SK-N-SH (cell line): Measurements from ENCODE around the gene LYSMD3. TPM values are rescaled to one million over a fixed set of nuclear protein-coding genes. Genes with fewer than 3 reads are reported as not detected.

Experiments
- CTCF ChIA-PET: fragments of 300-600, 350-600 bp; formaldehyde crosslinking; extraction: SDS; loops from one replicate; lab custom pipeline; 2021; lab: Yijun Ruan, JAX
- POLR2A ChIA-PET: fragments of 350-600 bp; sonication (Branson Sonifier 250); formaldehyde crosslinking; extraction: SDS; loops from one replicate; lab custom pipeline; 2020; ENCODE audit warnings: antibody characterized with exemption, inconsistent platforms; lab: Yijun Ruan, JAX
- DNase-seq: peaks from one replicate; pipeline ENCODE4 v3.0.0; 2012
- H2AFZ ChIP-seq: fragments of 200-600 bp; sonication (generic); 2 replicates; pipeline ENCODE4 v1.8.1; 2016; ENCODE audit warnings: antibody characterized with exemption, mild to moderate bottlenecking, low read depth
- H3F3A ChIP-seq: fragments of 200-600 bp; sonication (generic); replicated peaks from 2 replicates; pipeline ENCODE3; 2016; ENCODE audit warnings: antibody characterized with exemption, mild to moderate bottlenecking; ENCODE audit not compliant: insufficient read depth
- H3K27ac ChIP-seq, 2 experiments: fragments of 200-500 bp in 1 of 2; fragments of 200-600 bp in 1 of 2; sonication (Bioruptor generic) in 1 of 2; sonication (generic), shearing (Covaris generic) in 1 of 2; 2 replicates each; pipeline versions ENCODE4 v1.5.1 to v1.6.1; 2014 to 2016; ENCODE audit warnings: low read depth in 2 of 2, inconsistent platforms in 1 of 2, low read length in 1 of 2, mild to moderate bottlenecking in 1 of 2, mixed read lengths in 1 of 2
- H3K27me3 ChIP-seq: fragments of 200-600 bp; sonication (generic), shearing (Covaris generic); 2 replicates; pipeline ENCODE4 v1.6.1; 2016; ENCODE audit warnings: mixed run types; ENCODE audit not compliant: insufficient read depth
- H3K36me3 ChIP-seq, 2 experiments: fragments of 200-500 bp in 1 of 2; fragments of 200-600 bp in 1 of 2; sonication (Bioruptor generic) in 1 of 2; sonication (generic) in 1 of 2; replicated peaks in 1 of 2; 2 replicates each; pipeline versions ENCODE3 to v1.5.1; 2014 to 2016; ENCODE audit warnings: low read length in 1 of 2, mild to moderate bottlenecking in 1 of 2; ENCODE audit not compliant: insufficient read depth in 2 of 2, control insufficient read depth in 1 of 2
- H3K4me1 ChIP-seq, 2 experiments: fragments of 200-500 bp in 1 of 2; fragments of 200-600 bp in 1 of 2; sonication (Bioruptor generic) in 1 of 2; sonication (generic), shearing (Covaris generic) in 1 of 2; 2 replicates each; pipeline versions ENCODE4 v1.5.1 to v1.6.1; 2014 to 2016; ENCODE audit warnings: low read depth in 1 of 2, low read length in 1 of 2, mixed run types in 1 of 2; ENCODE audit not compliant: insufficient read depth in 2 of 2, control insufficient read depth in 1 of 2
- H3K4me2 ChIP-seq: fragments of 200-600 bp; sonication (generic), shearing (Covaris generic); 2 replicates; pipeline ENCODE4 v1.6.1; 2017; ENCODE audit warnings: mixed run types
- H3K4me3 ChIP-seq, 2 experiments: fragments of 200-500 bp in 1 of 2; fragments of 200-600 bp in 1 of 2; sonication (Bioruptor generic) in 1 of 2; sonication (generic), shearing (Covaris generic) in 1 of 2; 2 replicates each; pipeline versions ENCODE4 v1.5.1 to v1.8.1; 2014 to 2016; ENCODE audit warnings: low read depth in 2 of 2, inconsistent platforms in 1 of 2, low read length in 1 of 2, mild to moderate bottlenecking in 1 of 2, mixed read lengths in 1 of 2, moderate library complexity in 1 of 2
- H3K79me2 ChIP-seq: fragments of 200-600 bp; sonication (generic); 2 replicates; pipeline ENCODE4 v1.8.1; 2017; ENCODE audit warnings: mild to moderate bottlenecking; ENCODE audit not compliant: insufficient read depth
- H3K9ac ChIP-seq: fragments of 200-600 bp; sonication (generic); 2 replicates; pipeline ENCODE4 v1.6.1; 2017; ENCODE audit warnings: mixed run types
- H3K9me2 ChIP-seq: fragments of 200-600 bp; sonication (generic); 2 replicates; pipeline ENCODE4 v1.6.1; 2017; ENCODE audit warnings: mixed run types
- H3K9me3 ChIP-seq: fragments of 200-600 bp; sonication (generic); 2 replicates; pipeline ENCODE4 v1.6.1; 2017; ENCODE audit warnings: mixed run types, mild to moderate bottlenecking, moderate library complexity
- H4K20me1 ChIP-seq: fragments of 200-600 bp; sonication (generic); 2 replicates; pipeline ENCODE4 v1.6.1; 2017; ENCODE audit warnings: mild to moderate bottlenecking, mixed run types; ENCODE audit not compliant: insufficient read depth
- EZH2phosphoT487 ChIP-seq: fragments of 200-600 bp; sonication (generic); IDR thresholded peaks from 2 replicates; pipeline ENCODE4 v1.6.1; 2017; ENCODE audit warnings: low read depth, mixed run types, mild to moderate bottlenecking, antibody characterized with exemption, moderate library complexity, borderline replicate concordance
- GABPA ChIP-seq: IDR thresholded peaks from 2 replicates; pipeline ENCODE4 v1.4.0; 2012; ENCODE audit warnings: low read depth, mild to moderate bottlenecking
- NRF1 ChIP-seq: IDR thresholded peaks from 2 replicates; pipeline ENCODE4 v1.6.1; 2012; ENCODE audit warnings: low read depth, mild to moderate bottlenecking, low read length
- RAD21 ChIP-seq: IDR thresholded peaks from 2 replicates; pipeline ENCODE4 v1.6.1; 2012; ENCODE audit warnings: mild to moderate bottlenecking, low read length
- SIN3A ChIP-seq: IDR thresholded peaks from 2 replicates; pipeline ENCODE4 v1.6.1; 2012; ENCODE audit warnings: low read depth, mild to moderate bottlenecking, low read length, moderate library complexity, borderline replicate concordance
- TAF1 ChIP-seq: IDR thresholded peaks from 2 replicates; pipeline ENCODE4 v1.6.1; 2012; ENCODE audit warnings: low read depth, mild to moderate bottlenecking, low read length, moderate library complexity, borderline replicate concordance
- WGBS: methylation state at CpG from one replicate; pipeline ENCODE4 v1.1.6; 2017; ENCODE audit warnings: low lambda C conversion rate; 5-methylcytosine and 5-hydroxymethylcytosine counted together
- polyA plus RNA-seq, 3 experiments: library from polyadenylated mRNA; depleted of rRNA; stranded (reverse); fragments of >200 nt; gene quantifications; 2 replicates each; pipeline ENCODE4 v1.2.3, GENCODE V29; 2012
- TF ChIP-seq, protein P1 (sequence below): IDR thresholded peaks from 2 replicates; pipeline ENCODE4 v1.6.1; 2012; ENCODE audit warnings: mild to moderate bottlenecking, low read depth, low read length, moderate library complexity
- TF ChIP-seq, protein P2 (sequence below): fragments of 150-350 bp; IDR thresholded peaks from 2 replicates; pipeline ENCODE4 v1.6.1; 2016; ENCODE audit warnings: mild to moderate bottlenecking, low read depth, low read length
- TF ChIP-seq, protein P3 (sequence below): IDR thresholded peaks from 2 replicates; pipeline ENCODE4 v1.4.0; 2012; ENCODE audit warnings: low read depth, borderline replicate concordance
- TF ChIP-seq, protein P4 (sequence below): fragments of 150-350 bp; IDR thresholded peaks from 2 replicates; pipeline ENCODE4 v1.6.1; 2017; ENCODE audit warnings: antibody characterized with exemption, low read length, low read depth, borderline replicate concordance
- TF ChIP-seq, protein P5 (sequence below): IDR thresholded peaks from 2 replicates; pipeline ENCODE4; 2012

The LYSMD3 gene
- polyA plus RNA-seq, 1 of the 3 experiments (the other 2 are of a cell fraction), result 6.7 TPM

DNA sequence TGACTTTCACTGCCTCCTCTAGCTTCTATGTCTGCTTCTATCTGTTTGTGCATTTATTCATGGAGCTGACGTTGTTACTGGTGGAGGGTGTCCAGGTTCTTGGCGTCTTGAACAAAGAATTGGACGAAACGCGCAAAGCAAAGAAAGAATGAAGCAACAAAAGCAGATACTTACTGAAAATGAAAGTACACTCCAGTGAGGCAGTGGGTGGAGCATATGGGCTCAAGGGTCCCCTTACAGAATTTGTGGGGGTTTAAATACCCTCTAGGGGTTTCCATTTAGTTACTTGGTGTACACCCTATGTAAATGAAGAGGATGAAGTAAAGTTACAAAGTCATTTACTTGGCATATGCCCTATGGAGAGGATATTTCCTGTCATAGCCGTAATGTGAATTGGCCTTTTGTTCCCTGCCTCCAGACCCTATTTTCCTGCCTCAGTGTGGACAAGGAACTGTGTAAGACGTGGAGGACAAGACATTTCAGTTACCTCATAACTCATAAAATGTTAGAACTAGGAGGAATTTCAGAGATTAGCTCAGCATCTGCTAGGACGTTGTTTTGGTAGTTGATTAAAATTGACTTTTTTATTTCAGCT, 51.7 kb downstream of the LYSMD3 start:
- H3K9me3 ChIP-seq, result no peaks in the 10 kb centered on the region
- peaks cover 13% of the 10 kb centered on the region; the same call in 1 of the 2 replicates for H3K79me2 ChIP-seq
- WGBS, result 92% methylated on average over 8 of the region's 8 CpGs
- no peak overlapping the region for H3K27ac ChIP-seq
- H3K4me3 ChIP-seq, result no peak overlapping the region
- ChIA-PET CTCF (interaction anchor here (0.9 to 1.3 kb wide), 2 partner anchors 9 to 53 kb away, joined by 3 read pairs; no protein-coding TSS in a partner anchor), POLR2A (no interaction called here)
- H3K4me2 ChIP-seq, result no peak overlapping the region
- H3K27me3 ChIP-seq, result no peaks in the 10 kb centered on the region
- TF ChIP-seq, protein P1, sequence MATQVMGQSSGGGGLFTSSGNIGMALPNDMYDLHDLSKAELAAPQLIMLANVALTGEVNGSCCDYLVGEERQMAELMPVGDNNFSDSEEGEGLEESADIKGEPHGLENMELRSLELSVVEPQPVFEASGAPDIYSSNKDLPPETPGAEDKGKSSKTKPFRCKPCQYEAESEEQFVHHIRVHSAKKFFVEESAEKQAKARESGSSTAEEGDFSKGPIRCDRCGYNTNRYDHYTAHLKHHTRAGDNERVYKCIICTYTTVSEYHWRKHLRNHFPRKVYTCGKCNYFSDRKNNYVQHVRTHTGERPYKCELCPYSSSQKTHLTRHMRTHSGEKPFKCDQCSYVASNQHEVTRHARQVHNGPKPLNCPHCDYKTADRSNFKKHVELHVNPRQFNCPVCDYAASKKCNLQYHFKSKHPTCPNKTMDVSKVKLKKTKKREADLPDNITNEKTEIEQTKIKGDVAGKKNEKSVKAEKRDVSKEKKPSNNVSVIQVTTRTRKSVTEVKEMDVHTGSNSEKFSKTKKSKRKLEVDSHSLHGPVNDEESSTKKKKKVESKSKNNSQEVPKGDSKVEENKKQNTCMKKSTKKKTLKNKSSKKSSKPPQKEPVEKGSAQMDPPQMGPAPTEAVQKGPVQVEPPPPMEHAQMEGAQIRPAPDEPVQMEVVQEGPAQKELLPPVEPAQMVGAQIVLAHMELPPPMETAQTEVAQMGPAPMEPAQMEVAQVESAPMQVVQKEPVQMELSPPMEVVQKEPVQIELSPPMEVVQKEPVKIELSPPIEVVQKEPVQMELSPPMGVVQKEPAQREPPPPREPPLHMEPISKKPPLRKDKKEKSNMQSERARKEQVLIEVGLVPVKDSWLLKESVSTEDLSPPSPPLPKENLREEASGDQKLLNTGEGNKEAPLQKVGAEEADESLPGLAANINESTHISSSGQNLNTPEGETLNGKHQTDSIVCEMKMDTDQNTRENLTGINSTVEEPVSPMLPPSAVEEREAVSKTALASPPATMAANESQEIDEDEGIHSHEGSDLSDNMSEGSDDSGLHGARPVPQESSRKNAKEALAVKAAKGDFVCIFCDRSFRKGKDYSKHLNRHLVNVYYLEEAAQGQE, result no peak
- TF ChIP-seq, protein P2, sequence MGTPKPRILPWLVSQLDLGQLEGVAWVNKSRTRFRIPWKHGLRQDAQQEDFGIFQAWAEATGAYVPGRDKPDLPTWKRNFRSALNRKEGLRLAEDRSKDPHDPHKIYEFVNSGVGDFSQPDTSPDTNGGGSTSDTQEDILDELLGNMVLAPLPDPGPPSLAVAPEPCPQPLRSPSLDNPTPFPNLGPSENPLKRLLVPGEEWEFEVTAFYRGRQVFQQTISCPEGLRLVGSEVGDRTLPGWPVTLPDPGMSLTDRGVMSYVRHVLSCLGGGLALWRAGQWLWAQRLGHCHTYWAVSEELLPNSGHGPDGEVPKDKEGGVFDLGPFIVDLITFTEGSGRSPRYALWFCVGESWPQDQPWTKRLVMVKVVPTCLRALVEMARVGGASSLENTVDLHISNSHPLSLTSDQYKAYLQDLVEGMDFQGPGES, result no peak
- TF ChIP-seq, protein P3, sequence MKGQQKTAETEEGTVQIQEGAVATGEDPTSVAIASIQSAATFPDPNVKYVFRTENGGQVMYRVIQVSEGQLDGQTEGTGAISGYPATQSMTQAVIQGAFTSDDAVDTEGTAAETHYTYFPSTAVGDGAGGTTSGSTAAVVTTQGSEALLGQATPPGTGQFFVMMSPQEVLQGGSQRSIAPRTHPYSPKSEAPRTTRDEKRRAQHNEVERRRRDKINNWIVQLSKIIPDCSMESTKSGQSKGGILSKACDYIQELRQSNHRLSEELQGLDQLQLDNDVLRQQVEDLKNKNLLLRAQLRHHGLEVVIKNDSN, result no peak
- no peak for TF ChIP-seq RAD21
- TF ChIP-seq, protein P4, sequence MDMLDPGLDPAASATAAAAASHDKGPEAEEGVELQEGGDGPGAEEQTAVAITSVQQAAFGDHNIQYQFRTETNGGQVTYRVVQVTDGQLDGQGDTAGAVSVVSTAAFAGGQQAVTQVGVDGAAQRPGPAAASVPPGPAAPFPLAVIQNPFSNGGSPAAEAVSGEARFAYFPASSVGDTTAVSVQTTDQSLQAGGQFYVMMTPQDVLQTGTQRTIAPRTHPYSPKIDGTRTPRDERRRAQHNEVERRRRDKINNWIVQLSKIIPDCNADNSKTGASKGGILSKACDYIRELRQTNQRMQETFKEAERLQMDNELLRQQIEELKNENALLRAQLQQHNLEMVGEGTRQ, result no peak
- TF ChIP-seq, protein P5, sequence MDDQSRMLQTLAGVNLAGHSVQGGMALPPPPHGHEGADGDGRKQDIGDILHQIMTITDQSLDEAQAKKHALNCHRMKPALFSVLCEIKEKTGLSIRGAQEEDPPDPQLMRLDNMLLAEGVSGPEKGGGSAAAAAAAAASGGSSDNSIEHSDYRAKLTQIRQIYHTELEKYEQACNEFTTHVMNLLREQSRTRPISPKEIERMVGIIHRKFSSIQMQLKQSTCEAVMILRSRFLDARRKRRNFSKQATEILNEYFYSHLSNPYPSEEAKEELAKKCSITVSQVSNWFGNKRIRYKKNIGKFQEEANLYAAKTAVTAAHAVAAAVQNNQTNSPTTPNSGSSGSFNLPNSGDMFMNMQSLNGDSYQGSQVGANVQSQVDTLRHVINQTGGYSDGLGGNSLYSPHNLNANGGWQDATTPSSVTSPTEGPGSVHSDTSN, result no peak
- TF ChIP-seq EZH2phosphoT487, result no peak
- no peak for TF ChIP-seq TAF1
- no peak for TF ChIP-seq SIN3A
- no peak for TF ChIP-seq GABPA
- no peak for TF ChIP-seq NRF1
- no peaks in the 10 kb centered on the region for H4K20me1 ChIP-seq
- no peaks in the 10 kb centered on the region for H3F3A ChIP-seq
- H3K4me1 ChIP-seq, result peaks cover 4 to 21% of the 10 kb centered on the region in 2 experiments; a peak in 3 of 4 replicates
- no peak overlapping the region for H2AFZ ChIP-seq
- H3K9ac ChIP-seq, result no peak overlapping the region
- no peak for DNase-seq
- H3K9me2 ChIP-seq, result no peaks in the 10 kb centered on the region
- no peaks in the 10 kb centered on the region for H3K36me3 ChIP-seq
